Measurements from ENCODE around the gene RAVER2.

RAVER2 gene

DNA sequence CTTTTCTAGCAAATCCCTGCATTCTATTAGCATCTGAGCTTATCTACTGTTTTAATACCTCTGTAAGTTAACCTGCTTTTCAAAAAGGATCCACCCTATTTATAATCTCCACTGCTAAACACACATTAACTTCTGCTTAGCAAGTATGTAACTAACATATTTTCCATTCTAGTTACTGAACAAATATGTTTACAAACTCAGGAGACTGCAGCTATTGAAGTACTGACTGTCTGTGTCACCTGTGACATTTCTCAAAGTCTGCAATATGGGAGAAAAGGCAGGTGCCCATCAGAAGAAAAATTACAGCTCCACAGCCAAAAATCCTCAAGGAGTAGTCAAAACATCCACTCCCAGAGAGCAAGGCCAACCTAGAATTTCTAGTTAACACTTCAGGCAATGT is 133.2 kb downstream of the RAVER2 start:
- TF ChIP-seq, protein P1, sequence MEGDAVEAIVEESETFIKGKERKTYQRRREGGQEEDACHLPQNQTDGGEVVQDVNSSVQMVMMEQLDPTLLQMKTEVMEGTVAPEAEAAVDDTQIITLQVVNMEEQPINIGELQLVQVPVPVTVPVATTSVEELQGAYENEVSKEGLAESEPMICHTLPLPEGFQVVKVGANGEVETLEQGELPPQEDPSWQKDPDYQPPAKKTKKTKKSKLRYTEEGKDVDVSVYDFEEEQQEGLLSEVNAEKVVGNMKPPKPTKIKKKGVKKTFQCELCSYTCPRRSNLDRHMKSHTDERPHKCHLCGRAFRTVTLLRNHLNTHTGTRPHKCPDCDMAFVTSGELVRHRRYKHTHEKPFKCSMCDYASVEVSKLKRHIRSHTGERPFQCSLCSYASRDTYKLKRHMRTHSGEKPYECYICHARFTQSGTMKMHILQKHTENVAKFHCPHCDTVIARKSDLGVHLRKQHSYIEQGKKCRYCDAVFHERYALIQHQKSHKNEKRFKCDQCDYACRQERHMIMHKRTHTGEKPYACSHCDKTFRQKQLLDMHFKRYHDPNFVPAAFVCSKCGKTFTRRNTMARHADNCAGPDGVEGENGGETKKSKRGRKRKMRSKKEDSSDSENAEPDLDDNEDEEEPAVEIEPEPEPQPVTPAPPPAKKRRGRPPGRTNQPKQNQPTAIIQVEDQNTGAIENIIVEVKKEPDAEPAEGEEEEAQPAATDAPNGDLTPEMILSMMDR (IDR thresholded peaks at IDR 0.05; ENCODE audit: extremely low read depth, insufficient read depth, missing control alignments), result no peak
- DNase-seq (ENCODE audit: low spot score), result no peak
- in situ Hi-C loops (cut with MboI; ENCODE audit: low pct_unique_long_range_greater_than_20kb, low sequenced_read_pairs, unreplicated experiment), result no loop called here

- TF ChIP-seq, protein P1 (IDR thresholded peaks at IDR 0.05; ENCODE audit: extremely low read depth, insufficient read depth, missing control alignments), result no peak
- no peak for DNase-seq (ENCODE audit: low spot score)
- in situ Hi-C loops (cut with MboI; ENCODE audit: low pct_unique_long_range_greater_than_20kb, low sequenced_read_pairs, unreplicated experiment), result no loop called here
These were observed 134.2 kb downstream of the RAVER2 start for GRCh38 chr1:64878931-64879611.

GRCh38 chr1:64880449-64880848 is 135.6 kb downstream of the RAVER2 start:
- in situ Hi-C loops (cut with MboI; ENCODE audit: low pct_unique_long_range_greater_than_20kb, low sequenced_read_pairs, unreplicated experiment), result no loop called here
- TF ChIP-seq, protein P1 (IDR thresholded peaks at IDR 0.05; ENCODE audit: extremely low read depth, insufficient read depth, missing control alignments), result no peak
- DNase-seq (ENCODE audit: low spot score), result no peak

- DNase-seq (ENCODE audit: low spot score), result no peak
- TF ChIP-seq, protein P1 (IDR thresholded peaks at IDR 0.05; ENCODE audit: extremely low read depth, insufficient read depth, missing control alignments), result no peak
- in situ Hi-C loops (cut with MboI; ENCODE audit: low pct_unique_long_range_greater_than_20kb, low sequenced_read_pairs, unreplicated experiment), result no loop called here
These were observed 136.4 kb downstream of the RAVER2 start for GRCh38 chr1:64881281-64881680.
